Osteoblast (primary cell): ENCODE results near the gene USF1. TPM values are rescaled to one million over a fixed set of nuclear protein-coding genes. Genes with fewer than 3 reads are reported as not detected.
"Not testable (repeated sequence)": the region's sequence is repeated elsewhere in the genome, so short reads cannot be mapped to it uniquely, and the experiment has no call there.

Source experiments
- DNase-seq: peaks from one replicate; pipeline ENCODE4 v3.0.0; 2011; ENCODE audit warnings: low spot score, mixed read lengths; ENCODE audit not compliant: insufficient read length; ENCODE audit errors: missing footprints
- H2AFZ ChIP-seq: 2 replicates; pipeline ENCODE4 v1.6.0; 2011; ENCODE audit warnings: mild to moderate bottlenecking, low read length
- H3K27ac ChIP-seq: 2 replicates; pipeline ENCODE4 v1.5.1; 2011; ENCODE audit warnings: mild to moderate bottlenecking, low read depth, low read length, moderate library complexity
- H3K27me3 ChIP-seq: 2 replicates; pipeline ENCODE4 v1.6.0; 2012; ENCODE audit warnings: mild to moderate bottlenecking, control low read depth, inconsistent platforms, low read length, moderate library complexity; ENCODE audit not compliant: insufficient read depth
- H3K36me3 ChIP-seq: 2 replicates; pipeline ENCODE4 v1.5.1; 2011; ENCODE audit warnings: mild to moderate bottlenecking, low read length, control low read depth, moderate library complexity; ENCODE audit not compliant: insufficient read depth
- H3K4me1 ChIP-seq: 2 replicates; pipeline ENCODE4 v1.5.1; 2011; ENCODE audit warnings: mild to moderate bottlenecking, low read length, control low read depth, moderate library complexity; ENCODE audit not compliant: insufficient read depth
- H3K4me2 ChIP-seq: 2 replicates; pipeline ENCODE4 v1.6.0; 2011; ENCODE audit warnings: mild to moderate bottlenecking, low read length; ENCODE audit not compliant: insufficient read depth
- H3K4me3 ChIP-seq: fragments of 200-600 bp; sonication (generic); 3 replicates; pipeline ENCODE4 v1.5.1; 2012; ENCODE audit warnings: mild to moderate bottlenecking, low read length, inconsistent platforms; ENCODE audit not compliant: insufficient read depth
- H3K79me2 ChIP-seq: 2 replicates; pipeline ENCODE4 v1.6.0; 2012; ENCODE audit warnings: mild to moderate bottlenecking, low read length, control low read depth, inconsistent platforms; ENCODE audit not compliant: insufficient read depth
- H3K9me3 ChIP-seq: 2 replicates; pipeline ENCODE4 v1.5.1; 2011; ENCODE audit warnings: low read depth, low read length, control low read depth
- H4K20me1 ChIP-seq: 2 replicates; pipeline ENCODE4 v1.6.0; 2012; ENCODE audit warnings: mild to moderate bottlenecking, low read length, control low read depth; ENCODE audit not compliant: insufficient read depth
- CTCF ChIP-seq: IDR thresholded peaks from 2 replicates; pipeline ENCODE4 v1.5.1; 2011; ENCODE audit warnings: mild to moderate bottlenecking, low read depth, low read length, moderate library complexity; ENCODE audit errors: extremely low read depth
- total RNA-seq: library from RNA; depleted of rRNA; stranded (reverse); fragments of >200 nt; gene quantifications from 2 replicates; pipeline ENCODE4 v1.2.3, GENCODE V29; 2012

The USF1 gene
- total RNA-seq, 1 donor, result 47.4 TPM

- H2AFZ ChIP-seq, result no peak overlapping the region
- H3K4me3 ChIP-seq, result no peak overlapping the region
- H3K36me3 ChIP-seq, result no peaks in the 10 kb centered on the region
- H3K27ac ChIP-seq, result no peak overlapping the region
- H4K20me1 ChIP-seq, result no peaks in the 10 kb centered on the region
- no peak for TF ChIP-seq CTCF
- no peaks in the 10 kb centered on the region for H3K9me3 ChIP-seq
- H3K79me2 ChIP-seq, result no peaks in the 10 kb centered on the region
- H3K4me1 ChIP-seq, result no peaks in the 10 kb centered on the region
- H3K4me2 ChIP-seq, result no peak overlapping the region
- peak; percentile 73 for DNase-seq
- no peaks in the 10 kb centered on the region for H3K27me3 ChIP-seq
Observed at GRCh38 chr1:161032409-161032808, 13.4 kb downstream of the USF1 start.

GRCh38 chr1:161031874-161032273, 13.9 kb downstream of the USF1 start:
- no peak for TF ChIP-seq CTCF
- no peak for DNase-seq
- no peak overlapping the region for H3K4me3 ChIP-seq
- H3K27ac ChIP-seq, result no peak overlapping the region
- no peaks in the 10 kb centered on the region for H3K36me3 ChIP-seq
- no peak overlapping the region for H2AFZ ChIP-seq
- H3K4me2 ChIP-seq, result no peak overlapping the region
- H3K9me3 ChIP-seq, result no peaks in the 10 kb centered on the region
- no peaks in the 10 kb centered on the region for H3K79me2 ChIP-seq
- H3K4me1 ChIP-seq, result no peaks in the 10 kb centered on the region
- H3K27me3 ChIP-seq, result no peaks in the 10 kb centered on the region
- H4K20me1 ChIP-seq, result no peaks in the 10 kb centered on the region

GRCh38 chr1:161029466-161029865, 16.3 kb downstream of the USF1 start:
- not testable (repeated sequence) for H2AFZ ChIP-seq, H3K4me2 ChIP-seq, H3K79me2 ChIP-seq, H3K27ac ChIP-seq, H3K36me3 ChIP-seq, H3K27me3 ChIP-seq, H3K4me3 ChIP-seq, H3K9me3 ChIP-seq, DNase-seq, H3K4me1 ChIP-seq, H4K20me1 ChIP-seq

GRCh38 chr1:161026954-161027353, 18.8 kb downstream of the USF1 start:
- H3K79me2 ChIP-seq, H3K27ac ChIP-seq, H3K36me3 ChIP-seq, DNase-seq, H3K4me2 ChIP-seq, H3K27me3 ChIP-seq, H3K4me3 ChIP-seq, H3K4me1 ChIP-seq, H3K9me3 ChIP-seq, H2AFZ ChIP-seq, H4K20me1 ChIP-seq: not testable (repeated sequence)

- not testable (repeated sequence) for DNase-seq, H3K79me2 ChIP-seq, H3K9me3 ChIP-seq, H3K27ac ChIP-seq, H3K4me2 ChIP-seq, H4K20me1 ChIP-seq, H2AFZ ChIP-seq, H3K4me3 ChIP-seq, H3K36me3 ChIP-seq
- Histone ChIP-seq H3K27me3 (peaks cover 34% of the 10 kb centered on the region), H3K4me1 (peaks cover 14% of the 10 kb centered on the region)
Observed at GRCh38 chr1:161022432-161022831, 23.3 kb downstream of the USF1 start.
